ENCODE data around the gene KIF4B.

GRCh38 chr5:155049569-155050383, 36.2 kb downstream of the KIF4B start:
- peak; percentile 64 for TF ChIP-seq CTCF (IDR thresholded peaks at IDR 0.05)
- no peak for TF ChIP-seq ZFX (IDR thresholded peaks at IDR 0.05; ENCODE audit: borderline replicate concordance)

Data from 22Rv1 (cell line).